Mesothelial cell of epicardium (in vitro differentiated cells): Measurements from ENCODE around the gene EPG5. TPM values are rescaled to one million over a fixed set of nuclear protein-coding genes. Genes with fewer than 3 reads are reported as not detected.
"Not testable (repeated sequence)": the region's sequence is repeated elsewhere in the genome, so short reads cannot be mapped to it uniquely, and the experiment has no call there.

ENCODE experiments used
- DNase-seq, 2 experiments: peaks; one replicate each; pipeline ENCODE4 v3.0.0; 2021; ENCODE audit warnings: low spot score in 2 of 2; ENCODE audit not compliant: unreplicated experiment in 2 of 2
- H3K27ac Mint-ChIP-seq: 2 replicates; pipeline ENCODE4 v1.8.0; 2021; ENCODE audit warnings: mixed read lengths
- H3K27me3 Mint-ChIP-seq: 2 replicates; pipeline ENCODE4 v1.8.0; 2021; ENCODE audit warnings: low read depth, mixed read lengths
- H3K36me3 Mint-ChIP-seq: 2 replicates; pipeline ENCODE4 v1.8.0; 2021; ENCODE audit warnings: mixed read lengths
- H3K4me1 Mint-ChIP-seq: 2 replicates; pipeline ENCODE4 v1.8.0; 2021; ENCODE audit warnings: mixed read lengths
- H3K4me3 Mint-ChIP-seq: 2 replicates; pipeline ENCODE4 v1.8.0; 2021; ENCODE audit warnings: mild to moderate bottlenecking, moderate library complexity, mixed read lengths
- H3K9me3 Mint-ChIP-seq: 2 replicates; pipeline ENCODE4 v1.8.0; 2021; ENCODE audit warnings: mixed read lengths
- total RNA-seq: library from RNA; stranded (reverse); gene quantifications from 3 replicates; pipeline ENCODE4 v1.2.1, GENCODE V29; 2021
- TF ChIP-seq, protein P1 (sequence below): fragments of 200-600 bp; sonication (generic); IDR thresholded peaks from one replicate; pipeline ENCODE4 v1.5.0; 2021; ENCODE audit warnings: antibody characterized with exemption; ENCODE audit not compliant: unreplicated experiment

The EPG5 gene
- total RNA-seq, 1 donor from 2014 or later = 39.3 TPM

DNA sequence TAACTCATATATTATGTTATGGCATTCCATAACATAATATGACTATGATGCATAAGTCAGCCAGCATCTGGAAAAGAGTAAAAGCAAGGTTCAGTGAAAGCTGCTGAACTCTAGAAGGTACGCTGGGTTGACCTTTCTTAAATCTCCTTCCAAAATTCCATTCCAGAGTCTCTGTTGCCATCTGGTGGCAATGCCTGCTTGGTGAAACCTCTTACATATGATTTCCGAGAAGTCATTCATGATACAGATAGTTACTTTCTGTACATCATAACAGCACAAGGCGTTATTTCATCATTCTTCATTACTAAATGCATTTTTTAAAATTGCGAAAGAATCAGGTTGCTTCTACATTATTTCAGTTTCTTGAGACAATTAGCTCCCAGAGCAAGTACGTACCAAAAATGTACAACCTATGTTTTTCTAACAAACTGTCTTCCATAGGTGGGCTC is 7.0 kb upstream of the EPG5 start:
- H3K27me3 Mint-ChIP-seq = no peaks in the 10 kb centered on the region
- H3K4me3 Mint-ChIP-seq = no peak overlapping the region
- no peaks in the 10 kb centered on the region for H3K4me1 Mint-ChIP-seq
- H3K36me3 Mint-ChIP-seq = no peaks in the 10 kb centered on the region
- no peak for DNase-seq
- TF ChIP-seq, protein P1, sequence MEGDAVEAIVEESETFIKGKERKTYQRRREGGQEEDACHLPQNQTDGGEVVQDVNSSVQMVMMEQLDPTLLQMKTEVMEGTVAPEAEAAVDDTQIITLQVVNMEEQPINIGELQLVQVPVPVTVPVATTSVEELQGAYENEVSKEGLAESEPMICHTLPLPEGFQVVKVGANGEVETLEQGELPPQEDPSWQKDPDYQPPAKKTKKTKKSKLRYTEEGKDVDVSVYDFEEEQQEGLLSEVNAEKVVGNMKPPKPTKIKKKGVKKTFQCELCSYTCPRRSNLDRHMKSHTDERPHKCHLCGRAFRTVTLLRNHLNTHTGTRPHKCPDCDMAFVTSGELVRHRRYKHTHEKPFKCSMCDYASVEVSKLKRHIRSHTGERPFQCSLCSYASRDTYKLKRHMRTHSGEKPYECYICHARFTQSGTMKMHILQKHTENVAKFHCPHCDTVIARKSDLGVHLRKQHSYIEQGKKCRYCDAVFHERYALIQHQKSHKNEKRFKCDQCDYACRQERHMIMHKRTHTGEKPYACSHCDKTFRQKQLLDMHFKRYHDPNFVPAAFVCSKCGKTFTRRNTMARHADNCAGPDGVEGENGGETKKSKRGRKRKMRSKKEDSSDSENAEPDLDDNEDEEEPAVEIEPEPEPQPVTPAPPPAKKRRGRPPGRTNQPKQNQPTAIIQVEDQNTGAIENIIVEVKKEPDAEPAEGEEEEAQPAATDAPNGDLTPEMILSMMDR = peak; percentile 38
- no peaks in the 10 kb centered on the region for H3K9me3 Mint-ChIP-seq
- H3K27ac Mint-ChIP-seq = no peak overlapping the region

DNA sequence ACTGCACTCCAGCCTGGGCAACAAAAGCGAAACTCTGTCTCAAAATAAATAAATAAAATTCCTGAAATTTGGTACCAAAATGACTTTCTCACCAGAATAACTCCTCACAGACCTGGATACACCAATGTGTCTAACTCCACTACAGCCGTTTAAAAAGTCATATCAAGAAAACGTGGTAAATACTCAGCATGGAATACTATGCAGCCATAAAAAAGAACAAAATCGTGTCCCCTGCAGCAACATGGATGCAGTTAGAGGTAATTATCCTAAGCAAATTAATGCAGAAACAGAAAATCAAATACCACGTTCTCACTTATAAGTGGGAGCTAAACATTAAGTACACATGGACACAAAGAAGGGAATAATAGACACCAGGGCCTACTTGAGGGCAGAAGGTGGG is 2.2 kb downstream of the EPG5 start:
- Mint-ChIP-seq H3K36me3 (peaks cover 11% of the 10 kb centered on the region), H3K4me3 (peak overlapping the region; percentile 52), H3K27ac (peak overlapping the region; percentile 19), H3K4me1 (peaks cover 16% of the 10 kb centered on the region)
- DNase-seq, H3K9me3 Mint-ChIP-seq, H3K27me3 Mint-ChIP-seq: not testable (repeated sequence)

DNA sequence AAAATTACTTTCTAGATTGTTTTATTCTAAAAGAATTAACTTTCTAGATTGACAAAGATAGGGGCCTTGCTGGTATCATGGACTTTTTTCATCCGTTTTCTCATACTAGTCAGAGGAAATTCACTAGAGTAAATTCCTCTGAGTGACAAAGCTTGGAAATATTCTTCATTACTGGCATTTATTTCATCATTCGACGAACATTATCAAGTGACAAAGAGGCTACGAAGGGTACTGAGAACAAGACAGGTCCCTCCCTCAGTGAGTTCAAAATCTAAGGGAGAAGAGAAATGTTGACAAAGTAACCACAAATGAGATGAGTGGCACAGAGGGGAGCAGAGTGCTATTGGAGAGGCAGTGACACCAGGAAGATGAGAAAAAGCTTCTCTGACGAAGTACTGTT is 4.3 kb downstream of the EPG5 start:
- Mint-ChIP-seq H3K4me3 (no peak overlapping the region), H3K4me1 (peaks cover 14% of the 10 kb centered on the region), H3K27ac (no peak overlapping the region), H3K36me3 (peaks cover 11% of the 10 kb centered on the region), H3K27me3 (no peaks in the 10 kb centered on the region), H3K9me3 (no peaks in the 10 kb centered on the region)
- no peak for DNase-seq
- TF ChIP-seq, protein P1 = no peak

DNA sequence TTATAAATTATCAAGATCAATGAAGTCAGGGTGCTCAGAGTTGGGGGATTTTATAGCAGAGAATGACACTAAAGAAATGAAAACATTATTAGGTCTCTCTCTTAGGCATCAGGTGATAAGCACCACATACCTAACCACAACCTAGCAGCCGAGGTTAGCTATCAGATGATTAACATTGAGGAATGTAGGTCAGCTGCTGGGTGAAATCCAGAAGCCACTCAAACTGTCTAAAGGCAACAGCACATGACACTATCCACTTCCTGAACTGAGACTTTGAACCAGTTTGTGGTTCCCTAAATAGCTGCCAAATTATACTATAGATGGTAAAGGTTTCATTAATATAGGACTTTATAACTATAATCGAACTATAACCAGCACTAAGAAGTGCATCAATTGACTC is 4.7 kb downstream of the EPG5 start:
- H3K27ac Mint-ChIP-seq = no peak overlapping the region
- H3K4me3 Mint-ChIP-seq = no peak overlapping the region
- peaks cover 12% of the 10 kb centered on the region for H3K4me1 Mint-ChIP-seq
- TF ChIP-seq, protein P1 = no peak
- H3K36me3 Mint-ChIP-seq = peaks cover 11% of the 10 kb centered on the region
- no peak for DNase-seq
- no peaks in the 10 kb centered on the region for H3K27me3 Mint-ChIP-seq
- H3K9me3 Mint-ChIP-seq = no peaks in the 10 kb centered on the region

DNA sequence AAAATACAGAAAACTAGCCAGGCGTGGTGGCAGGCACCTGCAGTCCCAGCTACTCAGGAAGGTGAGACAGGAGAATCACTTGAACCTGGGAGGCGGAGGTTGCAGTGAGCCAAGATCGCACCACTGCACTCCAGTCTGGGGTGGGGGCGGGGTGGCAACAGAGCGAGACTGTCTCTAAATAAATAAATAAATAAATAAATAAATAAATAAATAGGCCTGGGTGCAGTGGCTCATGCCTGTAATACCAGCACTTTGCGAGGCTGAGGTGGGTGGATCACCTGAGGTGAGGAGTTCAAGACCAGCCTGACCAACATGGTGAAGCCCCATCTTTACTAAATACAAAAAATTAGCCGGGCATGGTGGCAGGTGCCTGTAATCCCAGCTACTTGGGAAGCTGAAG is 7.6 kb downstream of the EPG5 start:
- H3K4me1 Mint-ChIP-seq, H3K27me3 Mint-ChIP-seq: not testable (repeated sequence)

DNA sequence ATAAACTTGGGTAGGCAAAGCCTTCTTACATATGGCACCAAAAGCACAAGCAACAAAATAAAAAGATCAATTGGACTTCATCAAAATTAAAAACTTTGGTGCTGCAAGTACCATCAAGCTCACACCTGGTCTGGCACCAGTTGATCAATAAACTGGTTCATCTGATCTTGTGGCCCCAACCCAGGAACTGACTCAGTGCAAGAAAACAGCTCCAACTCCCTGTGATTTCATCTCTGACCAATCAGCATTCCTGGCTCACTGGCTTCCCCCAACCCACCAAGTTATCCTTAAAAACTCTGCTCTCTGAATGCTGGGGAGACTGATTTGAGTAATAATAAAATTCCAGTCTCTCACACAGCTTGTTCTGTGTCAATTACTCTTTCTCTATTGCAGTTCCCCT is 8.4 kb downstream of the EPG5 start:
- no peak overlapping the region for H3K27ac Mint-ChIP-seq
- DNase-seq = no peak
- TF ChIP-seq, protein P1 = no peak
- peaks cover 8% of the 10 kb centered on the region for H3K36me3 Mint-ChIP-seq
- H3K9me3 Mint-ChIP-seq = no peaks in the 10 kb centered on the region
- H3K4me3 Mint-ChIP-seq = no peak overlapping the region
- no peaks in the 10 kb centered on the region for H3K27me3 Mint-ChIP-seq
- no peaks in the 10 kb centered on the region for H3K4me1 Mint-ChIP-seq

More for the DNA sequence above, 7.6 kb downstream of the EPG5 start:
- H3K36me3 Mint-ChIP-seq, H3K9me3 Mint-ChIP-seq, H3K27ac Mint-ChIP-seq, H3K4me3 Mint-ChIP-seq, DNase-seq: not testable (repeated sequence)

DNA sequence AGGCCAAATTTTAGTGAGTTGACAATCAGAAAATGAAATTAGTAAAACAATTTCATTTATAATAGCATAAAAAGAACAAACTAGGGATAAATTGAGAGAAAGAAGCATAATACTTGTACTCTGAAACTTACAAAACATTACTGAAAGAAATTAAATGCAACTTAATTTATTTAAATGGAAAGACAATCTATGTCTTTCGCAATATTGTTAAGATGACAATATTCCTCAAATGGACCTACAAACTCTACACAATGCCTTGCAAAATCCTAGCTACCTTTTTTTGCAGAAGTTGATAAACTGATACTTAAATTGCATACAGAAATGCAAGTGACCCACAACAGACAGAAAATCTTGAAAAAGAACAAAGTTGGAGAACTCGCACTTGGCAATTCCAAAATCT is 9.1 kb downstream of the EPG5 start:
- Mint-ChIP-seq H3K4me1 (no peaks in the 10 kb centered on the region), H3K27me3 (no peaks in the 10 kb centered on the region), H3K27ac (no peak overlapping the region), H3K36me3 (peaks cover 12% of the 10 kb centered on the region), H3K4me3 (no peak overlapping the region), H3K9me3 (no peaks in the 10 kb centered on the region)
- DNase-seq = no peak
- TF ChIP-seq, protein P1 = no peak
